ENCODE data around the gene HLA-DRA.

HLA-DRA gene

DNA sequence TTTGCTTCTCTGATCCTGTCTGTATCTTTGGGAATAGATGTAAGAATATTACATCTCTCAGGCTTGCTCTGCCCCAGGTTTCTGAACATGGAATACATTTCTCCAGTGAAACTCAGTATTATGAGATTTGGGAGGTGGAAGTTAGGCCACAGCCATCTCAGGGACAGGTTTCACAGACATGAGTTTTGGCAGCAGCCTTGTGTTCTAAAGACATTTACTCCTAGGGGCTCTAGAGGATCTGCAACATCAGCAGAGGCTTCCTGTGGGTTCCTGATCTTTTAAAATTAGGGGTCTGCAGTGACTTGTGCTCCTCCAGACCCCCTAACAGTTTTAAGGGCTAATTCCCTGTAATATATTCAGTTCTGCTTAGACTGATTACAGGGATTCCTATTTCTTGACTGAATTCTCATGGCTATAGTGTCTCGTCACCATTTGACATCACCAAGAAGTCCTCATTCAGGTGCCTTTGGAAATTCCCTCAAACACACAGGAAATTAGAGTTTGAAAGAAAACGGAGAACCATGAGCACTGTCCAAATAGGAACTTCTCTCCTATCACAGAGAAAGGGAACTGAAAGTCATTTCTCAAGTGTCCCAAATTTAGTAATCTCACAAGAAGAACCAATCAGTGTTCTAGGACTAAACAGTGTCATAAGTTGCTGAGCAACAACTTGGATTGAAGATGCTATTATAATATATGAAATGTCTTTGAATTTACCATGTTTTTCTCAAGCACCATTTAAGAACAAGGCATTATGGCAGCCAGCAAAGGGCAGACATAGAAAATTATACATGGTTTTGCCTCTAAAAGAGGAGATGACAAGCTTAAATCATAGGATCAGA lies 2.5 kb upstream of the HLA-DRA start:
- ChIA-PET POLR2A (no interaction called here), CTCF (interaction anchor here (1.0 to 2.3 kb wide), 2 partner anchors 23 to 263 kb away, joined by 3 to 11 read pairs; no protein-coding TSS in a partner anchor)
- Histone ChIP-seq H3K4me3 (ENCODE audit: control insufficient read depth in 1 of 7, extremely low read depth in 1 of 7, insufficient read depth in 4 of 7, low read depth in 2 of 7, low read length in 6 of 7) (peak overlapping the region in 1 of 7 experiments; percentile 45), H3K27ac (ENCODE audit: insufficient read depth in 1 of 2, low read depth in 1 of 2, low read length in 2 of 2, poor library complexity in 1 of 2, severe bottlenecking in 2 of 2) (peak overlapping the region; percentile 71 to 83), H3K4me1 (ENCODE audit: control extremely low read depth in 1 of 4, control insufficient read depth in 4 of 4, insufficient read depth in 4 of 4, low read length in 3 of 4) (peaks cover 14 to 41% (median 24%) of the 10 kb centered on the region in 4 experiments), H3K9me3 (ENCODE audit: control extremely low read depth in 1 of 5, control insufficient read depth in 4 of 5, insufficient read depth in 2 of 5, low read depth in 1 of 5, low read length in 4 of 5) (no peaks in the 10 kb centered on the region), H3K27me3 (replicated peaks in 2 of 5; ENCODE audit: control insufficient read depth in 4 of 5, insufficient read depth in 5 of 5, low read length in 4 of 5) (no peaks in the 10 kb centered on the region), H3K36me3 (ENCODE audit: control insufficient read depth in 4 of 4, insufficient read depth in 4 of 4, low read length in 3 of 4) (peaks cover 0 to 5% (median 3%) of the 10 kb centered on the region in 4 experiments)
- DNase-seq = peak; percentile 81 to 90 (median 89)
- no CpG with 5 or more reads among the region's 2 CpGs for WGBS (ENCODE audit: insufficient coverage)

DNA sequence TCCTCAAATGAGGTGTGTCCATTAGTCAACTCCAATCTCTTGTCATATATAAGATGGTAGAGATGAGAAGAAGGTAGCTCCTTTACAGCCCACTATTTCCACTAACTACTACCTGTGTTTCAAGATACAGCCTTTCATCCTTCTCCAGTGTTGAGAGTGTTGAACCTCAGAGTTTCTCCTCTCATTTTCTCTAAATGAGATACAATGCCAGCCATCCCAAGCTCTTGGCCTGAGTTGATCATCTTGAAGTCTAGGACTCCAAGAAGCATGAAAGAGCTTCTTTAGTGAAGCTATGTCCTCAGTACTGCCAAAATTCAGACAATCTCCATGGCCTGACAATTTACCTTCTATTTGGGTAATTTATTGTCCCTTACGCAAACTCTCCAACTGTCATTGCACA lies 548 bp upstream of the HLA-DRA start:
- WGBS (ENCODE audit: insufficient coverage) = no CpG with 5 or more reads among the region's 1 CpG
- no peak for DNase-seq
- peaks cover 11 to 22% (median 22%) of the 10 kb centered on the region in 4 experiments for H3K36me3 ChIP-seq (ENCODE audit: control insufficient read depth in 4 of 4, insufficient read depth in 4 of 4, low read length in 3 of 4)
- POLR2A ChIA-PET = interaction anchor here (0.6 to 0.9 kb wide), 2 partner anchors 98 to 533 kb away, joined by 3 read pairs; no protein-coding TSS in a partner anchor
- peak overlapping the region; percentile 95 to 97 for H3K27ac ChIP-seq (ENCODE audit: insufficient read depth in 1 of 2, low read depth in 1 of 2, low read length in 2 of 2, poor library complexity in 1 of 2, severe bottlenecking in 2 of 2)
- H3K27me3 ChIP-seq (replicated peaks in 2 of 5; ENCODE audit: control insufficient read depth in 4 of 5, insufficient read depth in 5 of 5, low read length in 4 of 5) = no peaks in the 10 kb centered on the region
- peak overlapping the region in 5 of 7 experiments; percentile 15 to 100 (median 94) for H3K4me3 ChIP-seq (ENCODE audit: control insufficient read depth in 1 of 7, extremely low read depth in 1 of 7, insufficient read depth in 4 of 7, low read depth in 2 of 7, low read length in 6 of 7)
- CTCF ChIA-PET = interaction anchor here (0.6 to 1.4 kb wide), 6 partner anchors 10 to 399 kb away, joined by 3 to 5 read pairs (median 4); partner anchors contain the start of gene TAP2
- H3K9me3 ChIP-seq (ENCODE audit: control extremely low read depth in 1 of 5, control insufficient read depth in 4 of 5, insufficient read depth in 2 of 5, low read depth in 1 of 5, low read length in 4 of 5) = no peaks in the 10 kb centered on the region
- H3K4me1 ChIP-seq (ENCODE audit: control extremely low read depth in 1 of 4, control insufficient read depth in 4 of 4, insufficient read depth in 4 of 4, low read length in 3 of 4) = peaks cover 14 to 51% (median 26%) of the 10 kb centered on the region in 4 experiments

DNA sequence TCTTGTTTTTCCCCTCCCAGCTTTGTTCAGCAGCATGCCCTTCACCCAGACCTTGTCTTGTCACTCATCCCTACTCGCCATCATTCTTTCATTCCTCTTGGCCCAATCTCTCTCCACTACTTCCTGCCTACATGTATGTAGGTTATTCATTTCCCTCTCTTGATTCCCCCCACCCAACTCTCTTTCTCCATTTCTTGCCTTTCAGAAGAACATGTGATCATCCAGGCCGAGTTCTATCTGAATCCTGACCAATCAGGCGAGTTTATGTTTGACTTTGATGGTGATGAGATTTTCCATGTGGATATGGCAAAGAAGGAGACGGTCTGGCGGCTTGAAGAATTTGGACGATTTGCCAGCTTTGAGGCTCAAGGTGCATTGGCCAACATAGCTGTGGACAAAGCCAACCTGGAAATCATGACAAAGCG lies 2.6 kb downstream of the HLA-DRA start:
- CTCF ChIA-PET = interaction anchor here (0.8 to 1.6 kb wide), 4 partner anchors 10 to 337 kb away, joined by 3 to 4 read pairs (median 3); no protein-coding TSS in a partner anchor

DNA sequence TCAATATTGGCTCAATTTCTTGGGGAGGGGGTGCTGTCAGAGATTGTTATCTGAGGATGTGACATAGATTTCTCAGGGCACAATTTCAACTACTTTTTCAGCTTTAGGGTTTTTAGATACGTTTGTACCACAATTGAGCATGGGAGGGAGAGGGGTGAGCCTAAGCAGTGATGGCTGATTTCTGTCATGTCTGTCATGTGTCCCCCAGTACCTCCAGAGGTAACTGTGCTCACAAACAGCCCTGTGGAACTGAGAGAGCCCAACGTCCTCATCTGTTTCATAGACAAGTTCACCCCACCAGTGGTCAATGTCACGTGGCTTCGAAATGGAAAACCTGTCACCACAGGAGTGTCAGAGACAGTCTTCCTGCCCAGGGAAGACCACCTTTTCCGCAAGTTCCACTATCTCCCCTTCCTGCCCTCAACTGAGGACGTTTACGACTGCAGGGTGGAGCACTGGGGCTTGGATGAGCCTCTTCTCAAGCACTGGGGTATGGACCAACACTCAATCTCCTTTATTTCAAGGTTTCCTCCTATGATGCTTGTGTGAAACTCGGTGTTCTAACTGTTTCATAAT lies 3.4 kb downstream of the HLA-DRA start:
- no peaks in the 10 kb centered on the region for H3K27me3 ChIP-seq (replicated peaks in 2 of 5; ENCODE audit: control insufficient read depth in 4 of 5, insufficient read depth in 5 of 5, low read length in 4 of 5)
- WGBS (ENCODE audit: insufficient coverage) = 96% methylated on average over 6 of the region's 8 CpGs
- peaks cover 9 to 34% (median 17%) of the 10 kb centered on the region in 4 experiments for H3K4me1 ChIP-seq (ENCODE audit: control extremely low read depth in 1 of 4, control insufficient read depth in 4 of 4, insufficient read depth in 4 of 4, low read length in 3 of 4)
- CTCF ChIA-PET = interaction anchor here (1.4 to 1.6 kb wide), 2 partner anchors 10 to 257 kb away, joined by 3 to 4 read pairs; no protein-coding TSS in a partner anchor
- DNase-seq = no peak
- H3K4me3 ChIP-seq (ENCODE audit: control insufficient read depth in 1 of 7, extremely low read depth in 1 of 7, insufficient read depth in 4 of 7, low read depth in 2 of 7, low read length in 6 of 7) = peak overlapping the region in 2 of 7 experiments; percentile 13 to 94
- H3K27ac ChIP-seq (ENCODE audit: insufficient read depth in 1 of 2, low read depth in 1 of 2, low read length in 2 of 2, poor library complexity in 1 of 2, severe bottlenecking in 2 of 2) = no peak overlapping the region
- POLR2A ChIA-PET = no interaction called here
- peaks cover 11 to 33% (median 30%) of the 10 kb centered on the region in 4 experiments for H3K36me3 ChIP-seq (ENCODE audit: control insufficient read depth in 4 of 4, insufficient read depth in 4 of 4, low read length in 3 of 4)
- no peaks in the 10 kb centered on the region for H3K9me3 ChIP-seq (ENCODE audit: control extremely low read depth in 1 of 5, control insufficient read depth in 4 of 5, insufficient read depth in 2 of 5, low read depth in 1 of 5, low read length in 4 of 5)

More for the DNA sequence above, 2.6 kb downstream of the HLA-DRA start:
- Histone ChIP-seq H3K36me3 (ENCODE audit: control insufficient read depth in 4 of 4, insufficient read depth in 4 of 4, low read length in 3 of 4) (peaks cover 11 to 33% (median 30%) of the 10 kb centered on the region in 4 experiments), H3K9me3 (ENCODE audit: control extremely low read depth in 1 of 5, control insufficient read depth in 4 of 5, insufficient read depth in 2 of 5, low read depth in 1 of 5, low read length in 4 of 5) (no peaks in the 10 kb centered on the region), H3K27me3 (replicated peaks in 2 of 5; ENCODE audit: control insufficient read depth in 4 of 5, insufficient read depth in 5 of 5, low read length in 4 of 5) (no peaks in the 10 kb centered on the region), H3K4me3 (ENCODE audit: control insufficient read depth in 1 of 7, extremely low read depth in 1 of 7, insufficient read depth in 4 of 7, low read depth in 2 of 7, low read length in 6 of 7) (peak overlapping the region in 5 of 7 experiments; percentile 12 to 96 (median 94)), H3K4me1 (ENCODE audit: control extremely low read depth in 1 of 4, control insufficient read depth in 4 of 4, insufficient read depth in 4 of 4, low read length in 3 of 4) (peaks cover 10 to 41% (median 20%) of the 10 kb centered on the region in 4 experiments), H3K27ac (ENCODE audit: insufficient read depth in 1 of 2, low read depth in 1 of 2, low read length in 2 of 2, poor library complexity in 1 of 2, severe bottlenecking in 2 of 2) (no peak overlapping the region)
- WGBS (ENCODE audit: insufficient coverage) = 90% methylated on average over 5 of the region's 7 CpGs
- POLR2A ChIA-PET = no interaction called here
- no peak for DNase-seq

DNA sequence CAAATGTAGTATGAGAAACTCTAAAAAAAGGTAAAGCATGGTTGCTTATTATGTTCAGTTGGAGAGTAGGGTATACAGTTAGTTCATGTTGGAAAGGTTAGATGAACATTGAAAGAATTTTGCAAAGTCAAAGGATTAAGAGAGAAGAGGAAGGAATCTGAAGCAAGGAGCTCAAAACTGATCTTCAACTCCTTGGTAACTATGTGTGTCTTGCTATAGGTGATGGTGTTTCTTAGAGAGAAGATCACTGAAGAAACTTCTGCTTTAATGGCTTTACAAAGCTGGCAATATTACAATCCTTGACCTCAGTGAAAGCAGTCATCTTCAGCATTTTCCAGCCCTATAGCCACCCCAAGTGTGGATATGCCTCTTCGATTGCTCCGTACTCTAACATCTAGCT lies 4.7 kb downstream of the HLA-DRA start:
- peaks cover 11 to 33% (median 30%) of the 10 kb centered on the region in 4 experiments for H3K36me3 ChIP-seq (ENCODE audit: control insufficient read depth in 4 of 4, insufficient read depth in 4 of 4, low read length in 3 of 4)
- no peaks in the 10 kb centered on the region for H3K9me3 ChIP-seq (ENCODE audit: control extremely low read depth in 1 of 5, control insufficient read depth in 4 of 5, insufficient read depth in 2 of 5, low read depth in 1 of 5, low read length in 4 of 5)
- ChIA-PET POLR2A (interaction anchor here (0.8 kb wide), 1 partner anchor 704 kb away, joined by 4 read pairs; no protein-coding TSS in a partner anchor), CTCF (no interaction called here)
- H3K27me3 ChIP-seq (replicated peaks in 2 of 5; ENCODE audit: control insufficient read depth in 4 of 5, insufficient read depth in 5 of 5, low read length in 4 of 5) = no peaks in the 10 kb centered on the region
- peaks cover 9 to 29% (median 13%) of the 10 kb centered on the region in 4 experiments for H3K4me1 ChIP-seq (ENCODE audit: control extremely low read depth in 1 of 4, control insufficient read depth in 4 of 4, insufficient read depth in 4 of 4, low read length in 3 of 4)
- H3K4me3 ChIP-seq (ENCODE audit: control insufficient read depth in 1 of 7, extremely low read depth in 1 of 7, insufficient read depth in 4 of 7, low read depth in 2 of 7, low read length in 6 of 7) = no peak overlapping the region
- 100% methylated on average over 2 of the region's 2 CpGs for WGBS (ENCODE audit: insufficient coverage)
- no peak for DNase-seq
- H3K27ac ChIP-seq (ENCODE audit: insufficient read depth in 1 of 2, low read depth in 1 of 2, low read length in 2 of 2, poor library complexity in 1 of 2, severe bottlenecking in 2 of 2) = no peak overlapping the region

DNA sequence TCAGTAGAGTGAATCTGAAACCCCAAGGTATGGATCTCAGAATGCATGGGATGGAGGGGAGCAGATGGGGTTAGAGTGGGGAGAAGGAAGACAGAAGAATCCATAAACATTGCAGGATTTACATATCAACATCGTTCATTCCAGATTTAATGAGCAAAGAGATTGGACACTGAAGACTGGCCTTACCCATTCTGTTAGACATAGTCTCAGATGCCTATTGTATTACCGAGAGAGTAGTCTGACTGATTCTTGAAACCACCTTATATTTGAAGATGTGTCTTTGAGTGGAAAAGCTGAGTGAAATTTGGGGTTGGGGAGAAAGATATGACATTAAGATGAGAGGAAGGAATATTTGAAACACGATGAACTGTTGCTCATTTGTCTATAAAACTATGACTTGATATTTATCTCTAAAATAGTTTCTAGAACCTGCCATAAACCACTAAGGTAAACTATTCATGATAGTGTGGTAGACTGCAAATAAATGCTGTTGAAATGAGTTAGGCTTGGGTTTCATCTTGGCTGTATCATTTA lies 5.7 kb downstream of the HLA-DRA start:
- ChIA-PET POLR2A (no interaction called here), CTCF (interaction anchor here (0.9 kb wide), 1 partner anchor 11 kb away, joined by 3 read pairs; no protein-coding TSS in a partner anchor)
- H3K4me3 ChIP-seq (ENCODE audit: control insufficient read depth in 1 of 7, extremely low read depth in 1 of 7, insufficient read depth in 4 of 7, low read depth in 2 of 7, low read length in 6 of 7) = no peak overlapping the region
- H3K4me1 ChIP-seq (ENCODE audit: control extremely low read depth in 1 of 4, control insufficient read depth in 4 of 4, insufficient read depth in 4 of 4, low read length in 3 of 4) = peaks cover 6 to 28% (median 13%) of the 10 kb centered on the region in 4 experiments
- H3K9me3 ChIP-seq (ENCODE audit: control extremely low read depth in 1 of 5, control insufficient read depth in 4 of 5, insufficient read depth in 2 of 5, low read depth in 1 of 5, low read length in 4 of 5) = no peaks in the 10 kb centered on the region
- H3K27me3 ChIP-seq (replicated peaks in 2 of 5; ENCODE audit: control insufficient read depth in 4 of 5, insufficient read depth in 5 of 5, low read length in 4 of 5) = no peaks in the 10 kb centered on the region
- 100% methylated on average over 2 of the region's 3 CpGs for WGBS (ENCODE audit: insufficient coverage)
- H3K27ac ChIP-seq (ENCODE audit: insufficient read depth in 1 of 2, low read depth in 1 of 2, low read length in 2 of 2, poor library complexity in 1 of 2, severe bottlenecking in 2 of 2) = no peak overlapping the region
- H3K36me3 ChIP-seq (ENCODE audit: control insufficient read depth in 4 of 4, insufficient read depth in 4 of 4, low read length in 3 of 4) = peaks cover 11 to 33% (median 30%) of the 10 kb centered on the region in 4 experiments
- no peak for DNase-seq

Data from common myeloid progenitor, CD34-positive (primary cell).